NCI-H146 treated with DMSO at 0.1 percent for 48 hours (cell line): ENCODE results near the gene ETS2.
"Not testable (repeated sequence)": the region's sequence is repeated elsewhere in the genome, so short reads cannot be mapped to it uniquely, and the experiment has no call there.

Experiments
- DNase-seq: peaks from one replicate; lab custom pipeline; 2025; ENCODE audit not compliant: unreplicated experiment; lab: John Stamatoyannopoulos, UW

Gene ETS2

DNA sequence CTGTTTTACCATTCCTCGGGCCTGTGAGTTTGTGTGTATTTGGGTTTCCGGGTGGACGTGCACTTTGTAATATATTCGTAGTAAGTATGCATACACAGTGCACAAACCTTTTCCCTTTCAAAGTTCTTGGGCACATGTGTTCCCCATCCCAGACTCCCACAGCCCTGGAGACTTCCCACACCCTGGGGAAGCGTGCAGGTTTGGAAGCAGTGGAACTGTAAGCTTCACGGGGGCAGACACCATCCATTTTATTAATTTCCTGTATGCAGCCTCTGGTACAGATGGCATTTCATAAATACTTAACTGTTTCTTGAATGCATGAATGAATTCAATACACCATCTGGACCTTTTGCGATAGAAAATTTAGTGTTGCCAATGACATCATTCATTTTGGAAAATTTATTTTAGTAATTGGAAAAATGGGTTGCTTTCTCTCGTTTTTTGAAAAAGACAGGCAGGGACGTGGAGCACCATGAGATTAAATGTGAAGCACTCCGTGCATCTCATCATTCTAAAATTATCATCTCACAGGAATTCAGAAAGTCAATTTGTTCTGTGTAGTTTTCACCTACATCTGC is 10.8 kb downstream of the ETS2 start:
- no peak for DNase-seq

DNA sequence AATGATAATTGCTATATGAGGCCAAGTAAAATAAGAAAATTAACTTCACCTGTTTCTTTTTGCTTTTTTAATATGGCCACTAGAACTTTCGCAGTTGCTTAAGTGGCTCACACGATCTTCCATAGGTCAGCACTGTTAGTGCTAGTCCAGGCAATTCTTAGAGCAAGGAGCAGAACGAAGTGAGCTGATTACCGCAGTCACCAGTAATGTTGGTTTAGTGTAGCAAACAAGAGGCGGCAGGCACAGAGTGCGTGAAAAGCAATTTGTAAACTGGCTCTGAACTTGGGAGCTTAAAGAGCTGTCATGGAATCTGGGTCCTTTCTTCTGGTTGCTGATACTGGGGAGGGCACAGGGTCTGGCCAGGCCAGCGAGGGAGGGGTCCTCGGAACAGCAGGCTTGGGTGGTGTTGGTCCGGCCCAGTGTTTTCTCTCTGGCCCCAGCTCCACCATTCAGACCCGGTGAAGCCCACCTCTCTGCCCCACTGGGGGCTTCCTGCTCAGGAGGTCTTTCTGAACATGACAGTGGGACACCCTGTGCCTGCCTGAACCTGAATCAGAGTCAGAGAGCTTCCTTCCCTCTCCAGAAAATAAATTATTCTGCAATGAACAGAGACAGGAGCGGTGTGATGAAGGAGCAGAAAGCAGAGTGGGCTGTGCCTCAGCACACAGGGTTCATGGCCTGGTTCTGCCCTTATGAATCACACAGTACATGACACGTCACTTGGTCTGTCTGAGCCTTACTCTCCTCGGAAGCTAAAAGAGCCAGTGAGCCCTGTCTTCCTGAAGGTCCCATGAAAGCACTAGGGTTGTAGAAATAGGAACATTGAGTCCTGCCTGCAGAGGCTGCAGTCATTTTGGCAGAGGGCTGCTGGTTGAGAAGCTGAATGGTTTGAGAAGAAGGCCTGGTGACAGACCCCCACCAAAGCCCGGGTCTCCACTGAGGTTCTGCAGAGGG is 11.9 kb downstream of the ETS2 start:
- DNase-seq, result no peak

DNA sequence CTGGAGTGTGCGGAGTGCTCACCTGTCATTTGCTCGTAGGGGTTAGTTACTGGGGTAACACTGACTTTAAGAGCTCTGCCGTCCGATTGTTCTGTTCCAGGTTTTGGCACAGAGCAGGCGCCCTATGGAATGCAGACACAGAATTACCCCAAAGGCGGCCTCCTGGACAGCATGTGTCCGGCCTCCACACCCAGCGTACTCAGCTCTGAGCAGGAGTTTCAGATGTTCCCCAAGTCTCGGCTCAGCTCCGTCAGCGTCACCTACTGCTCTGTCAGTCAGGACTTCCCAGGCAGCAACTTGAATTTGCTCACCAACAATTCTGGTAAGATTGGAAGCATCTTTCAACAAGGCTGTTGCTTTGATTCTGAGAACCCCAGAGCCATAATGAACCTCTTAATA is 12.6 kb downstream of the ETS2 start:
- DNase-seq, result no peak

DNA sequence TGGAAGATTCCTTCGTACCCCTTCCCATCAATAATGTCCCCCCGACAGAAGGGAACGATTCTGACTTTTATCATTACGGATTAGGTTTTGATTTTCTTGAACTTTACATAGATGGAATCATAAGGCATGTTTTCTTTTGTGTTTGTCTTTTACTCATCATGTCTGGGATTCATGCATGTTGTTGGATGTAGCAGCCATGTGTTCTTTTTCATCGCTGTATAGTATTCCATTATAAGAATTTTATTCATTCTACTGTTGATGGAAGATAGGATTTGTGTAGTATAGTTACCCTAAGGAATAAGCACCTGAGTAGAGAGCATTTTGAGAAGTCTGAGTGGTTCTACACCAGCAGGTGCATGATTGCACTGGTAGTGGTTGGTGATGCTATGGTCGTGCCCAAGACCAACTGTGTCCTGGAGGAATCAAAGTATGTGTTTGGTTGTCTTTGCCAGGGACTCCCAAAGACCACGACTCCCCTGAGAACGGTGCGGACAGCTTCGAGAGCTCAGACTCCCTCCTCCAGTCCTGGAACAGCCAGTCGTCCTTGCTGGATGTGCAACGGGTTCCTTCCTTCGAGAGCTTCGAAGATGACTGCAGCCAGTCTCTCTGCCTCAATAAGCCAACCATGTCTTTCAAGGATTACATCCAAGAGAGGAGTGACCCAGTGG is 13.5 kb downstream of the ETS2 start:
- no peak for DNase-seq

DNA sequence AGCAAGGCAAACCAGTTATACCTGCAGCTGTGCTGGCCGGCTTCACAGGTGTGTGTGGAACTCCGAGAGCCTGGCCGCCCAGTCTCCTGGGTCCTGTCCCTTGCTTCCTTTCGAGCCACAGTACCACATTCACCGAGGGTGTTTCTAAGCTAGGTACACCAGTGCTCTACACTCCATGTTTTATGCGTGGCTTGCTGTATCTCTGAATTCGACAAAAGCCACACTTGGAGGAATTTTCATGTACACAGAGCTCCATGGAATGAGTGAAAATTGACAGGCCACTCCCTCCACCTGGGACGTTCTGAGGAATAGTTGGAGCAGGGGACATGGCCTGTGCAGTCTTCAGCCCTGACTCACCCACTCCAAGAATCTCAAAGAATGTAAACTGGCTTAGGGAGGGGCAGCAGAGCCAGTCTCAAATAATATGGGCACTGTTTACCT is 14.0 kb downstream of the ETS2 start:
- DNase-seq, result no peak

DNA sequence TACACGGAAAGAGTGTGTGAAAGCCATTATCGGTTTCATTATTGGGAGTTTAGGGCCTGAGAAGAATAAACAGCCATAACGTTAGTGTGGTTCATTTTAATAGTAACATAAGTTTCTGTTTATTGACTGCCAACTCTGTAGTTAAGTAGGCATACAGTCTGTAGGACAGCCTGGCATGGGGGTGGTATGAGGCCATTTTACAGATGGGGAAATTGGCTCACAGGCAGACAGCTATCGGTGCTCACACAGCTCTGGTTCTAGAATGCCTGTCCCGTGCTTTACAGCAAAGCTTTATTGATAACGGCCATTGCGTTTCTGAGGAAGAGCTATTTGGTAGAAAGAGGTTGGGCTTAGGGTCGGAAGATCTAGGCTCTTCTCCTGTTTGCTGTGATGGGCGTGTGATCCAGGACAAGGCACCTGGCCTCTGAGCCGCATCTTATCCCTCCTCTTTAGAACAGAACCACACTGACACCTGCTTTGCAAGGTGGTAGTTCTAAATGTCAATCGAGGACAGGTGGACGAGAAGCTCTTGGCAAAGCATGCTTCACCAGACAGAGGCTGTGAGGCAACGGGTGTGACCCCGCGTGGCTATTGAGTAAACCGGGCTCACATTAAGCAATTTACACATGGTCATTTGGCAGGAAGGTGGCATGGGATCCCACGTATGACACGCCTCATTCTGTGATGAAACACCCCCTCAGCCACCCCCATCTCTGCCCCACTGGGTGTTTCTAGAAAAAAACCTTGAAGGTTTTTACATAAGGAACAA is 14.9 kb downstream of the ETS2 start:
- no peak for DNase-seq

DNA sequence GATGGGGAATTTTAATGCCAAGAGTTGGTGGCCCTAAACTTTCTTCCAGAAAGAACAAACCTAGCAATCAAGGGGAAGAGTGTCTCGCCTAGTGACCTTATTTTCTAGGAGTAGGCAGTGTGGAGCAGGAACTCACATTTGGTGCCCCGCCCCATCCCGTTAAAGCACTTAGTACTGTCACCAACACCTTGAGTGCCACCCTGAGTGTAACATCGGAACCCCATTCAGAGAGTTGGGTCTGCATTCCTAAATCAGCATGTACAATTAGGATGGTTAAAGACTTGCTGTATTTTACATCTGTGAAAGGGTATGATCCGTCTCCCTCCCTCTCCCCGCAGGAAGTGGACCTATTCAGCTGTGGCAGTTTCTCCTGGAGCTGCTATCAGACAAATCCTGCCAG is 15.5 kb downstream of the ETS2 start:
- no peak for DNase-seq

DNA sequence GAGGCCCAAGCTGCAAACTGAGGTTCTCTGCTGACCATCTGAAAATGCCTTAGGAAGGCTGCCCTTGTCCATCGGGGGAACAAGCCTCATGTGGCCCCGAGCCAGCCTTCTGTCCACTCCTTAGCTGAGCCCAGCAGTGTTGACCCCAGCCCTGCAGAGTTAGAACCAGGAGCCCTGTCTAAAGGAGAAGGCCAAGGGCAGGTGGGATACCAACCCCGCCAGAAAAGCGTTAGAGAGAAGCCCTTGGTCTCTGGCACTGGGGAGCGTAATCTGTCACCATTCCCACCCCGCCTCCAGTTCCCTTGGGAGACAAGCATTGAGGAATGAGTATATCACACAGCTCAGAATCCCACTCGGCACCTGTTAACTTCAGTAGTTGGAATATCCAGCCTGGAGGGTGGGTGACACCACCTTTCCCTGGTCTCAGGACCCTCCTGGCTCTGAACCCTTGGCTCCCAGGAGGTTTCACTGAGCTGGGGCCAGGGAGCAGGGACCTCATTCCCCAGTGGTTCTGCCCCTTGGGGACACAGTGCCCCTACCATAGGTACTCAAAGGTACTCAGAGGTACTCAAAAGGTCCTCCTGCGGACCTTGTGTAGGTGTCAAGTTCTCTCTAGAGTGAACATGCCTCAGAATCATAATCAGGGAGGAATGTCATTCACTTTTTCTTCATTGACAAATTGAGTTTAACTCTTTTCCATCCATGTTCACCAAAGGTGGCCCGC is 16.4 kb downstream of the ETS2 start:
- DNase-seq, result no peak

DNA sequence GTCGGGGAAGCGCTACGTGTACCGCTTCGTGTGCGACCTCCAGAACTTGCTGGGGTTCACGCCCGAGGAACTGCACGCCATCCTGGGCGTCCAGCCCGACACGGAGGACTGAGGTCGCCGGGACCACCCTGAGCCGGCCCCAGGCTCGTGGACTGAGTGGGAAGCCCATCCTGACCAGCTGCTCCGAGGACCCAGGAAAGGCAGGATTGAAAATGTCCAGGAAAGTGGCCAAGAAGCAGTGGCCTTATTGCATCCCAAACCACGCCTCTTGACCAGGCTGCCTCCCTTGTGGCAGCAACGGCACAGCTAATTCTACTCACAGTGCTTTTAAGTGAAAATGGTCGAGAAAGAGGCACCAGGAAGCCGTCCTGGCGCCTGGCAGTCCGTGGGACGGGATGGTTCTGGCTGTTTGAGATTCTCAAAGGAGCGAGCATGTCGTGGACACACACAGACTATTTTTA is 17.1 kb downstream of the ETS2 start:
- no peak for DNase-seq

DNA sequence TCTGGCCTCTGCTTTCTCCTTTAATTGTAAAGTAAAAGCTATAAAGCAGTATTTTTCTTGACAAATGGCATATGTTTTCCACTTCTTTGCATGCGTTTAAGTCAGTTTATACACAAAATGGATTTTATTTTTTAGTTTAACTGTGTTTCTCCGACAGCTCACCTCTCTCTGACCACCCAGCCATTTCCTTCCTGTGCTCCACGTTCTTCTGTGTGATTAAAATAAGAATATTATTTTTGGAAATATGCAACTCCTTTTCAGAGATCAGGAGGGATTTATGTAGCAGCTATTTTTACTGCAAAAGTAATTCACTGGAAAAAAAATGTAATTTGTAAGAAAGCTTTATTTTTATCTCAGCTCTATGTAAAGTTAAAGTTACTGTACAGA is 18.0 kb downstream of the ETS2 start:
- DNase-seq, result no peak

DNA sequence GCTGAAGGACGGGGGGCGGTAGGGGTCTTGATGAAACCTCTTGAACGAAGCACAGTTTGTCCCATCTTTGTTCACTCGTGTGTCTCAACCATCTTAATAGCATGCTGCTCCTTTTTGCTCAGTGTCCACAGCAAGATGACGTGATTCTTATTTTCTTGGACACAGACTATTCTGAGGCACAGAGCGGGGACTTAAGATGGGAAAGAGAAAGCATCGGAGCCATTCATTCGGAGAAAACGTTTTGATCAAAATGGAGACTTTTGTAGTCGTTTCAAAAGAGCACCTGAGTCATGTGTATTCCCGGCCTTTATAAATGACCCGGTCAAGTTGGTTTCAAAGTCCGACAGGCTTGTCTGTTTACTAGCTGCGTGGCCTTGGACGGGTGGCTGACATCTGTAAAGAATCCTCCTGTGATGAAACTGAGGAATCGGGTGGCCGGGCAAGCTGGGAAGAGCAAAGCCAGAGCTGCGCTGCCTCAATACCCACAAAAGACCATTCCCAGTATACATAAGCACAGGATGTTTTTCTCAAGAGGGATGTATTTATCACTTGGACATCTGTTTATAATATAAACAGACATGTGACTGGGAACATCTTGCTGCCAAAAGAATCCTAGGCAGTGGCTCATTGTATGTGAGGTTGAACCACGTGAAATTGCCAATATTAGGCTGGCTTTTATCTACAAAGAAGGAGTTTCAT is 18.5 kb downstream of the ETS2 start:
- no peak for DNase-seq

DNA sequence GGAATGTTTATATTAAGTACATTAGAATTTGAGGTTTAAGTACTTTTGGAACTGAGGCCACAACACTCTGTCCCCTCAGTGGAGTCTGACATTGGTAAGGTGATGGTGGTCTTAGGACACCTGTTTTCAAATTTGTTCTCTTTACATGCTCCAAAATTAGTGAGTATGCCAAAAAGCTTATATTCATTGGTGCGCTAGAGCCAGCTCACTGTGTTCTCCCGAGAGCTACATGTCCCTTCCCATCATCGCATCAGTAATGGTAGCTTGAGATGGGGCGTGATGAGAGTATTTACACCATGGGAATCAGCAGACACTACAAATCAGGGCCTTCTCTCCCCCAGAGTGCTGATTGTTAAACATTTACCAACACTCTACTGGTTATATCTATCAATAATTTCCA is 19.5 kb downstream of the ETS2 start:
- DNase-seq, result no peak

DNA sequence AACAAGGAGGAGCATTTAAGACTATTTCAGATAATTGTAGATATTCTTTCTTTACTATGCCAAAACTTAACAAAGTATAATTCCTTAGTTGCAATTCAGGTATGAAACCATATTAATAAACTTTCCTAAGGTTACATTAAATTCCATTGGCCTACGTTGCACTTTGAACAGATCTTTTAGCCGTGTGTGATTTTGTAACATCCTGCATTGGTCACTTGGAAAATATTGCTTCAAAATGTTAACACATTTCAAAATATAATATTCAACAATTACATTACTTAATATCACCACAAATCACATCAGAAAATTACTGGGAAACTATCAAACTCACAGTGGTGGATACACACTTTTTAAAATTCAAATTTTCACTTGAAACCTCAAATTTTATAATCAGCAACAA is 20.2 kb downstream of the ETS2 start:
- DNase-seq, result no peak

DNA sequence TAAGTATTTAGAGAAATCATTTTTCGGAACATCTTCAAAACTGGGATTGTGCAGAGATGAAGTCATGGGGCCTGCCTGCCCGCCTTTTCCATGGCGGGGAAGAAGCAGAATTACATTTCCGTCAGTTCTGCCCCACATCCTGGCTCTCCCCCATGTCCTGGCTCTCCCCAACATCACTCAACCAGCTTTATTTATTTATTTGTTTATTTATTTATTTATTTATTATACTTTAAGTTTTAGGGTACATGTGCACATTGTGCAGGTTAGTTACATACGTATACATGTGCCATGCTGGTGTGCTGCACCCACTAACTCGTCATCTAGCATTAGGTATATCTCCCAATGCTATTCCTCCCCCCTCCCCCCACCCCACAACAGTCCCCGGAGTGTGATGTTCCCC is 22.4 kb downstream of the ETS2 start:
- not testable (repeated sequence) for DNase-seq

DNA sequence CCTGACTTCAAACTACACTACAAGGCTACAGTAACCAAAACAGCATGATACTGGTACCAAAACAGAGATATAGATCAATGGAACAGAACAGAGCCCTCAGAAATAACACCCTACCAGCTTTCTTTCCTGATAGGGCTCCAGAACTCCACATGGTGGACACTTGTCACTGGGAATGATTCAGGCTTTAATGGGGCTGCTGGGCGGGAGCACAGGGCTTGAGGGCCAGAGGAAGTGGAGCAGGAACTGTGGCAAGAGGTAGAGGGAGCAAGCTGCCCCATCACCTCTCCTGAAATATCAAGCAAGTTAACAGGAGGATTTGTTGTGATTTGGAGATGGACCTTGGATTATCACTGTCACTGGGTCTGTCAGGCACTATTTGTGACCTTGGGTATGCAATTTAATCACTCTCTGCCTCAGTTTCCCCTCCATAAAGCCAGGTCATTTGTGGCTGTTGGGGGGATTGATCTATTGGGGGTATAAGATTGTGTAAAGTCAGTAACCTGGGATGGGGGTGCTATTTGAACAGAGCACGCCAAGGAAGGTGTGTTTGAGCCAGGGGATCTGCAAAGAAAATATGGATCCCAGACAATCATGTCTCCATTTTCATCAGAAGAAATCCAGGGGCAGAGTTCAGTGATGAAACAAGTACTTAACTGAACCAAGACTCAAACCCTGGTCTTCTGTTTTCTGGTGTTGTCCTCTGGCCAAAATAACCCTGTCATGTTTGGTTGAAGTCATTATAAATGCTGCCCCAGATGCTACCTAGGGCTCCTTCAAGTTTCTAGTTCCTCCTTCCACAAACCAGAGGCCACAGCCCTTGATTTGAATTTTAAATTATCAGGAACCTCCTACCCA is 25.2 kb downstream of the ETS2 start:
- no peak for DNase-seq

DNA sequence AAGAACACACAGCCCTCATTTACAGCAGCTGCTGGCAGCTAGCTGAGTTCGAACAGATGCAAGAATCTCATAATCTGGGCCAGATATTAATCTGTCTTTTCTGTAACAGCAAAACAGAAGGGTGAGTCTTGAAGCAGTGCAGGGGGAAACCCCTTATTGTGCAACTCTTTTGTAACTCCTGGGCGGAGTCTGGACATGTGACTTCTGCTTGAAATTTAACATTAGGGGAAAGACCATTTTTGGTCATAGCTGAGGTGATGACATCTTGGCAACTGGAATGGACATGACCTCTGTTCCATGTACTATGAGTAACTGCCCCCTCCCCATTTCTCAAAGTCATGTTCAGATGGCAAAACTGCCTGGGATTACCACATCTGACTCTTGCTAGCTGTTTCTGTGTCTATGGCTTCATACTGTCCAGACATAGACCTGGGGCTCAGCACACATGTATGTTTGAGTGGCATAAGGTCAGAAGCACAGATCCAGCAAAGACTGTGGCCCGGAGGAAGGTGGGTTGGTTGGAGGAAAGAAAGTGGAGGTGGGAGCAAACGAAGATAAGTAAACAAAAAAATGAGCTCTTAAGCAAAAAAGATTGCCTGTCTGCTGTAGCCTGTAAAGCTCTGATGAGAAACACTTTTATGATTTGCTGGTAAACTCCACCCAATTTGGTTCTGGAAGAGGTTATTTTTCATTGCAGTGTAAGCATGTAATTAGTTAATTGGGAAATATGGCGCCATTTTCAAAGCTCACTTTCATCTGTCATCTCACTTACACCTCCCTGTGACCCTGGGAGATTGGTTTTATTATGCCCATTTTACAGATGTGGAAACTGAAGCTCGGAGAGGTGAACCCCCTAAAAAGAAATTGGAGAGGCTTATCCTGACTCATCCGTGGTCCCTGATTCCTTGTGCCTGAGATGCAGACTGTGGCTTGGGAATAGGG is 26.1 kb downstream of the ETS2 start:
- DNase-seq, result no peak

DNA sequence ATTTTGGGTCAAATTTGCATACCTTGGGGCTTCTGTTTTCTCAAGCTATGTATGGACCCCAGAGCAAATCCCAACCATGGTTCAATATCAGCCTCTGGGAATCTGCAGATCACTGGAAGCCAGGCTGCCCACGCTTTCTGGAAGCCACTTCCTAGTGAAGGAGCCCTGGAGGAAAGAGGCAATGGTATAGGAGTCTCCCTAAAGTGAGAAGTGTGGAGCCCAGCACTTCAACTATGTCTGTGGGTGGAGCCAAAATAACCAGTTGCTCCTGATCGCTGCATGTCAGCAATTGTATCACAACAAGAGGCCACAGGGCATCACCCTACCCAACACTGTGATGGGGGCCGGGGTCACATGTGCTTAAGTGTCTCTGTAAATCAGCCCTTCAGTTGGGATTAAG is 26.9 kb downstream of the ETS2 start:
- DNase-seq, result no peak

DNA sequence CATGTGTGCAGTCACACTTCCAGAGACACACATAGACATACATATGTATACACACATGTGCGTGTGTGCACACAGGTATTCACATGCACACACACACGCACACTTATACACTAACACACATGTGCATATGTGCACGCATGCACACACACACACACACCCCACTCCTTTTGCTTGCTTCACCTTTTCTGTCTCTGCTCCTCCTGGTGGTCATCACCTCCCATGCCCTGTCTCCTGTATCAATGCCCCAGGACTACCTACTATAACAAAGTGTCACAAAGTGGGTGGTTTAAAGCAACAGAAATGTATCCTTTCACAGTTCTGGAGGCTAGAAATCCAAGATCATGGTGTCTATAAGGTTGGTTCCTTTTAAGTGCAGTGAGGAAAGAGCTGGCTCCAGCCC is 27.4 kb downstream of the ETS2 start:
- DNase-seq, result no peak
